IMR-90 (cell line): ENCODE results near the gene ATP13A1.

ENCODE experiments used
- CEBPB ChIP-seq: IDR thresholded peaks from 2 replicates; pipeline ENCODE4 v1.6.1; 2012; ENCODE audit warnings: low read depth, low read length, improper control_type of control experiment
- CTCF ChIP-seq: conservative IDR thresholded peaks from 2 replicates; pipeline ENCODE4 v1.5.1; 2012; ENCODE audit warnings: mild to moderate bottlenecking, low read depth, low read length, improper control_type of control experiment
- FOS ChIP-seq: fragments of 150-350 bp; IDR thresholded peaks from 2 replicates; pipeline ENCODE4 v1.6.1; 2016; ENCODE audit warnings: low read depth, low read length
- POLR2A ChIP-seq: IDR thresholded peaks from 2 replicates; pipeline ENCODE4 v1.6.1; 2012; ENCODE audit warnings: mild to moderate bottlenecking, low read depth, low read length
- RCOR1 ChIP-seq: IDR thresholded peaks from 2 replicates; pipeline ENCODE4 v1.6.1; 2012; ENCODE audit warnings: mild to moderate bottlenecking, low read length, improper control_type of control experiment; ENCODE audit not compliant: insufficient replicate concordance

- TF ChIP-seq CEBPB (no peak), CTCF (no peak), POLR2A (no peak), RCOR1 (no peak), FOS (no peak)
Observed at GRCh38 chr19:19630062-19630414, 33.4 kb downstream of the ATP13A1 start.
